NCI-H748 (cell line): ENCODE data around the gene DBF4.
"Not testable (repeated sequence)": the region's sequence is repeated elsewhere in the genome, so short reads cannot be mapped to it uniquely, and the experiment has no call there.

Experiments used
- DNase-seq: peaks from one replicate; lab custom pipeline; 2025; ENCODE audit not compliant: unreplicated experiment; lab: John Stamatoyannopoulos, UW

DBF4 gene

DNA sequence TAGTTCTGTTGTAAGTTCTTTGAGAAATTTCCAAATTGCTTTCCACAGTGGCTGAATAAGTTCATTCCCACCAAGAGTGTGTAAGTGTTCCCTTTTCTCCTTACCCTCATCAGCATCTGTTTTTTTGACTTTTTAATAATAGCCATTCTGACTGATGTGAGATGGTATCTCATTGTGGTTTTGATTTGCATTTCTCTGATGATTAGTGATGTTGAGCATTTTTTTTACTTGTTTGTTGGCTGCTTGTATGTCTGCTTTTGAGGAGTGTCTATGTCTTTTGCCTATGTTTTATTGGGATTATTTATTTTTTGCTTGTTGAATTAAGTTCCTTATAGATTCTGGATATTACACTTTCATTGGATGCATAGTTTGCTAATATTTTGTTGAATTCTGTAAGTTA is 69.6 kb downstream of the DBF4 start:
- DNase-seq, result not testable (repeated sequence)

DNA sequence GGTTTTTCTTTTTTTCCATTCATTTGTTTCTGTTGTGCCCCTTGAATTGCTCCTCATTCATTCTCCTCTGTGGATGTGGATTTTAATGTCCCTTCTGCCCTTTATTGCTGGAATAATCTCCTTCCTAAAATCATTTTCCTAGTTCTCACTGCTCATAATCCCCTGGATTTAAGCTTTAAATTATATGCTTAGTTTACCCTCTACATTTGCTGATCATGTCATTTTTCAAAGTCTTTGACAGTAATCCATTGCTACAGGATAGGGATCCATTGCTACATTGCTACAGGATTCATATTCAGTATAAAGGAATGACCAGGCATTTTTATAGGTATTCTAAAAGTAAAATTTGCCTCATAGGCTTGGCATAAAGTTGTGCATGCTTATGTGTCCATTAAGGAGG is 72.1 kb downstream of the DBF4 start:
- DNase-seq, result no peak
